GM19467 (cell line): ENCODE data around the gene WAPL.

ENCODE experiments used
- ATAC-seq: cut with Tn5 transposase; IDR thresholded peaks from one replicate; pipeline ENCODE4 v1.9.1; 2021; ENCODE audit warnings: mild to moderate bottlenecking, moderate library complexity; ENCODE audit not compliant: unreplicated experiment

The WAPL gene

DNA sequence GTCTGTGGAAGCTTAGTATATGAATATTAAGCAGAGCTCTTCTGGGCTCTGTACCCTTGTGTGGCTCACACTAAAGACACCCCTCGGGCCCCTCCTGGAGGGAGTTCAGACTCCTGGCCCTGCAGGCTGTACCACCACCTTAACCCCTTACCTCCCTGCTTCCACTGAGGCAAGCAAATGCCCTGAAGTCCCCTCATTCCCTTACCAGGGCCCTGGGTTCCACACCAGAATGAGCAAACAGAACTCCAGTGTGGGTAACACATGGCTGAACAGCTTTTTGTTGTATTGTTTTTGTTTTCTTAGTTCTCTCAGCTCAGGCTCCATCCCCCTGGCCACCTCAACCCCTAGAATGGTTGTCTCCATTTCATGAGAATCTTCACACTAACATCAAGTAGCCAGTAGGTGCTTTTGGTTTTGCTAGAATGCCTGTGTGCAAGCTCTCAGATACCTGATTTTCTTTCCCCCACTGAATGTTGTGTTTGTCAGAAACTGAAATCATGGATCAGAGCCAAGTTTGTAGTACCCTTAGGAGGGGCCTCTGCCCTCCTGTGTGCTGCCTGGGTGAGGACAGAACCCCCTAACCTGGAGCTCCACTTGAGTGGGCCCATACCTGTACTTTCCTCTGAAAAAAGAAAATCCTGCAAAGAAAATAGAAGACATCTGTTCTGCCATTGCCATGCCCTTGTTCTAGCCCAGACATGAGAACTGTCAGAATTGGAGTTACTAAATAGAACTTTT lies 2.8 kb upstream of the WAPL start:
- no peak for ATAC-seq

DNA sequence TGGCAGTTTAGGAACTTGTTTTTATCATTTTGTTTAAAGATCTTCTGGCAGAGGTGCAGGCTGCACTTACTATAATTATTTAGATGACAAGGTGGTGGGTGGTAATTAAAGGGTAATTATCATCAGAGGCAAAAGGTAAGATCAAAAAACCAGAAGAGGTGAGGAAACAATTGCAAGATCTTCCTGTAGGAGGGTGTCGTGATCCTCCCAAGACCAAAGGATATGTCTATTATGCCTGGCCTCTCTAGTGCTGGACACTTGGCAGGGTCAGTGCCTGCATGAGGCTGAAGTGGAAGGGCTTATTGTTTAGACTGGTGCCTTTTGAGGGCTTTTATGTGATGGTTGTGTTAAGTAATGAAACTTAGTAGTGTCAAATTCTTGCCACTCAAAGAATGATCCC lies 1.8 kb upstream of the WAPL start:
- ATAC-seq = no peak

- ATAC-seq = no peak
Observed at GRCh38 chr10:86522510-86522855, 891 bp upstream of the WAPL start.

DNA sequence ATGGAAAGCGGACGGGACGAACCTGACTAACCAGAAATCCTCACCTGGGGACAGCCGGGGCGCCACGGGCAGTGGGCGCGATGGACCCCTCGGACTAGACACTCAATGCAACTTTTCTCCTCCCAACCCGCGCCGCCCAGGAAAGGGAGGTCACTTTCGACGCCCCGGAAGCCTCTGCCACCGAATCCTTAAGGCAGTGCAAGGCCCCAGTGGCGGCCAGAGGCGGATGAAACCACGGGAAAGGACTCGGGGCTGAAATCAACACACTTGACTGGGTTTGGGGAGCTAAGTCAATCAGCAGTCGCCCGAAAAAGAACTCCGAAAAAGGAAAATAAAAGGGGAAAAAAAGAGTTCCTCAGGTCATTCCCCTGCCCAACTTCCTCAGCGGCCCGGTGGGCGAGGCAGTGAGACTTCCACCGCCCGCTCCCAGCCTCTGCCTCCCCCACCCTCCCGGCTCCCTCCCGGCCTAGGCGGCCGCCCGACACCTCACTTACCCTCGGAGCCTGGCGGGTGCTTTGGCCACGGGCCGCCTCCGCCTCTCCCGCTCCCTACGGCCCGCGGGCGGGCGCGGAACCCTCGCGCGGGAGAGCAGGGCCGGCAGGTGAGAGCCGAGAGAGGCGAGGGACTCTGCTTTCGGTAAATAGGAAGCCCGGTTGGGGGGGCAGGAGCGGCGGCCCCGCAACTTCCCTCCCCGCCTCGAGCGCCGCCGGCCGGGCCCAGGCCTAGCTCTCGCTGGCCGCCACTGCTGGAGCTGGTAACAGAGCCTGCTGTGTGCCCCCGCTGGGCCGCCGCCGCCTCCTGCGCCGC lies 518 bp downstream of the WAPL start:
- ATAC-seq = peak; percentile 8

DNA sequence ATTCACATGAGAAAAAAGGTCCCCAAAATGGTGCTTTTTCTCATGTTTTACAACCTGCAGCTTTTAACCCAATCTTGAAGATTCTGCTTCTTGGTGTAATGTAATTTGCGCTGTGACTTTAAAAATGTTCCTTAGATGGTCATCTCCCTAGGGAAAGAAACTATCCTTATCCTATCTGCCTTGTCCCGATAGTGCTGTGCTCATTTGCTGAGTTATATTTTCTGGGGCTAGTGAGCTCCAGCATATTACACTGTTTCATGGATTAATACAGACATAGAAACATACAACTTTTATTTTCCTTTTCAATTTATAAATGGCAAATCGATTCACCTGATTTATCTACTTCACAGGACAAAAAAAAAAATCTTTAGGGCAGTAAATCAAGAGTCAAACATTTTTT lies 2.8 kb downstream of the WAPL start:
- ATAC-seq = no peak

DNA sequence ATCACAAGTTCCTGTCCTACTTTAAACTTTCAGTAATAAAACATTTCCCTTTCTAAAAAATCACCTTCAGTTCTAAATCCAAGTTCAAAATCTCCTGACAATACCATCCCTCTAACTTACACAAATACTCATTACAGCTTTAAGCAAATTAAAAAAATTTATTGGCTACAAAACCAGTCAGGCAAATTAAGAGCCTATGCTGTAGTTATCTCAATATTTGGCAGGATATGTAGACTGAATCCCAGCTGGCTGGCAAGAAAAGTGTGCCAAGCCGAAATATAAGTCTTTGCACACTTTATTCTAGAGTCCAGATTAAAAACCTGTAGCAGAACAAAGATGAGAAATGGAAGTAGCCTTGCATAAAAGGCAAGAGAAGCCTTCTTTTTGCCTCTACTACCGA lies 9.5 kb downstream of the WAPL start:
- ATAC-seq = no peak

GRCh38 chr10:86511027-86511865 lies 10.3 kb downstream of the WAPL start:
- ATAC-seq = no peak

DNA sequence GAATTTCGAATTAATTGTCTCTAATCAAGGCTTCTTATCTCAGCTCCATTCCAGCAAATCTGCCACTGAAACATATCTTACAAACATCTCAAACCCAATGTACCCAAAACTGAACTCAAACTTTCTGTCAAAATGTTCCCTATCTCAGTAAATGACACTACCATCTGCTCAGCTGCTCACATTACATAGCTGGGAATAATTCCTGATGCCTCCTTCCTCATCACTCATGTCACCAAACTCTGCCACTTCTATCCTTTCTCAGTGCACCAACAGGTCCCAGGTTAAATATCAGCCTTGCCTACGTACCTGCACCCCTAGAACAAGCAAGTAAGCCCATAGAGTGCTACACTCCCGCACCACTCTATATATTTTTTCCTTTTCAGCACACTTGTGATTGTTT lies 12.4 kb downstream of the WAPL start:
- ATAC-seq = no peak

- ATAC-seq = no peak
Observed at GRCh38 chr10:86508217-86508616, 13.4 kb downstream of the WAPL start.

DNA sequence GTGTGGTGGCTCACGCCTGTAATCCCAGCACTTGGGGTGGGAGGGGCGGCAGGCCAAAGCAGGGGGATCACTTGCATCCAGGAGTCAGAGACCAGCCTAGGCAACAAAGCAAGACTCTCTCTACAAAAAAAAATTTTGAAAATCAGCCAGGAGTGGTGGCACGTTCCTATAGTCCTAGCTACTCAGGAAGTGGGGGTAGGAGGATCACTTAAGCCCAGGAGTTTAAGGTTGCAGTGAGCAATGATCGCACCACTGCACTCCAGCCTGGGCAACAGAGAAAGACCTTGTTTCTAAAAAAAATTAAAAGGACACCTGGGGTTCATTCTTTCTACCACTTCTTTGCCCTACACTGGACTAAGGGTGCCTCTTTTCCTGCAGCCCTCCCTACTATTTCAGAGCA lies 15.1 kb downstream of the WAPL start:
- ATAC-seq = no peak

GRCh38 chr10:86506062-86506461 lies 15.5 kb downstream of the WAPL start:
- no peak for ATAC-seq

DNA sequence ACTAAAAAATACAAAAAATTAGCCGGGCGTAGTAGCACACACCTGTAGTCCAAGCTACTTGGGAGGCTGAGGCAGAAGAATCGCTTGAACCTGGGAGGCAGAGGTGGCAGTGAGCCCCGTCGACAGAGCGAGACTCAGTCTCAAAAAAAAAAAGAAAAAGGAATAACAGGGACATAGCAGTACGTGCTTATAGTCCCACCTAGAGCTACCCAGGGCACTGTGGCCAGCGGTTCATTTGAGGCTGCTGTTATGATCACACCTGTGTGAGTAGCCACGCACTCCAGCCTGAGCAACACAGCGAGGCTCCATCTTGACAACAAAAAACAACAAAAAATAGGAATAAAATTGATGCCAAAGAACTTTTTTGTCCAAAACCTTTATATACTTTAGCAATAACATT lies 17.1 kb downstream of the WAPL start:
- ATAC-seq = no peak

DNA sequence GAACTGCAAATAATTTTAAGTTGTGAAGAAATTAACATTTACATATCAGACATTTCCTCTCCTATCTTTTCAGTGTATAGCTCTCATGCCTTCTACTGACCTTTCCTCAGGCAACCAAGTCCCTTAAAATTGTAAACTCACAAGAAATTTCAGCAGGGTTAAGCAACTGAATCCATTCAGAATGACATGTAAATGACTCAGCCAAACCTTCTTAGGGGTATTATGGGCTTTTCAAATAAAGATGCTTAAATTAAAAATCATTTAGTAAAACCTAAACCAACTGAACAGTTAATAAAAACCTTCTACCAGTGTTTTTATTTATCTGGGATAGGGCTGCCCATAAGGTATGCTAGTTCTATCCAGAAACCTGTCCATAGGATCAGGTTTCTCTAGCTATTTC lies 20.7 kb downstream of the WAPL start:
- ATAC-seq = no peak

GRCh38 chr10:86498598-86498997 lies 23.0 kb downstream of the WAPL start:
- ATAC-seq = no peak

GRCh38 chr10:86497621-86498020 lies 24.0 kb downstream of the WAPL start:
- ATAC-seq = no peak

DNA sequence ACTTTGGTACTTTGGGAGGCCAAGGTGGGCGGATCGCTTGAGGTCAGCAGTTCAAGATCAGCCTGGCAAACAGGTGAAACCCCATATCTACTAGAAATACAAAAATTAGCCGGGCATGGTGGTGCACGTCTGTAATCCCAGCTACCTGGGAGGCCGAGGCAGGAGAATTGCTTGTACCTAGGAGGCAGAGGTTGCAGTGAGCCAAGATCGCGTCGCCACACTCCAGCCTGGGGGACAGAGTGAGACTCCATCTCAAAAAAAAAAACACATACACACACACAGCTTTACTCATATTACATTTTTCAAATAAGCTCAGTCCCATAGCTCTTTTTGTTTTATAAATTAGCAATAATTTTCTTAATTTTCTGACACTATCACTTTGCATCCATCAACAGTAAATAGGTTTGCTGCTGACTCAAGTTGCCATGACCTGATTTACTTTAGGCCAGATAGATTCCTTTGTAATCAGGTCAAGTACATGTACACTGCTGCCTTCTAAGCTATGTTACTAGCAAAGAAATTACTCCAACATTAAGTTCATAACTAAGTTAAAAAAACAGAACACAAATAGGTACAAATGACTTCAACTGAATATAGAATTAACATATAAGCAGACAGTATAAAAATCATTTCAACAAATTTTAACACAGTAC lies 31.5 kb downstream of the WAPL start:
- no peak for ATAC-seq

GRCh38 chr10:86489071-86489810 lies 32.4 kb downstream of the WAPL start:
- ATAC-seq = no peak

DNA sequence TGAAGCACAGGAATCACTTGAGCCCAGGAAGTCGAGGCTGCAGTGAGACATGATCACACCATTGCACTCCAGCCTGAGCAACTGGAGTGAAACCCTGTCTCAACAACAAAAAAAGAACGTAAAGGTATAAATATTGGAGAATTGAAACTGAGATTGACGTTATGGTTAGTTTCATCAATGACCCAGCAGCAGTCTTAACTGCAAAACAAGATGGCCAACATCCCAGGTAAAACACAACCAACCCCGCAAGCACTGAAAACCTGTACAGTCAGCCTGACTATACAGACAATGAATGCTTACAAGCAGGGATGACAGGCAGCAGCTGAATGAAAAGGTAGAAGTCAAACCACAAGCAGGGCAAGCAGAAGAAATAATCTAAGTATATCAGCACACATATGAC lies 34.7 kb downstream of the WAPL start:
- no peak for ATAC-seq

GRCh38 chr10:86483664-86484063 lies 37.9 kb downstream of the WAPL start:
- no peak for ATAC-seq

- ATAC-seq = no peak
Observed at GRCh38 chr10:86481761-86482160, 39.8 kb downstream of the WAPL start.

DNA sequence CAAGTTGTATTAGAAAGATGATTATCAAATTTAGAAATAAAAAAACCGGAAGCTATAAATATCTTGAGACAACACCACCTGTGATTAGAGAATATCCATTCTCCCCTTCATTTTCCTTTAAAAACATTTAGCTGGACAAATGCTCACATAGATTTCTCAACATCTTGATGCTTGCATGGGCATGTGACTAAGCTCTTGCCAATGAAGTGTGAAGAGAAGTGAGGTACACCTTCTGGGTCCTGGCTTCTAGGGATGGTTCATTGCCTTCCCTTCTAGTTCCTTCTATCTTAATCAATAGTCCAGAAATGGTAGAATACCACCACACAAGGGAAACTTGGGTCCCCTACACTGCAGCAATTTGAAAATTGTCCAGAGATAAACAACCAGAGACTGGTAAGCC lies 41.0 kb downstream of the WAPL start:
- ATAC-seq = no peak
